HepG2 (cell line): Measurements from ENCODE around the gene ADGRL3. TPM values are rescaled to one million over a fixed set of nuclear protein-coding genes. Genes with fewer than 3 reads are reported as not detected.

Source experiments
- ATAC-seq: fragments of 200-7000 bp; cut with Tn5 transposase; 3 replicates; pipeline ENCODE4 v1.9.1; 2020; ENCODE audit warnings: mild to moderate bottlenecking, moderate library complexity
- BruUV-seq: library from RNA; stranded (reverse); fragments of 400-500 nt; replicated peaks from 2 replicates; lab custom pipeline; 2021; lab: Mats Ljungman, UMichigan
- CTCF ChIA-PET: fragments of 300-600 bp; formaldehyde crosslinking; extraction: SDS; loops from one replicate; lab custom pipeline; 2021; ENCODE audit warnings: low total read pairs, inconsistent platforms, low intra/inter-chr PET ratio; lab: Yijun Ruan, JAX
- POLR2A ChIA-PET: fragments of 350-600 bp; sonication (Branson Sonifier 250); formaldehyde crosslinking; loops from one replicate; lab custom pipeline; 2020; ENCODE audit warnings: antibody characterized with exemption, inconsistent platforms; lab: Yijun Ruan, JAX
- DNase-seq: peaks from one replicate; pipeline ENCODE4 v3.0.0-alpha.2; 2015; ENCODE audit warnings: low spot score
- FAIRE-seq: peaks from 3 replicates; lab custom pipeline; 2011; peaks lifted over from hg19 to GRCh38; lab: Jason Lieb, UNC
- H2AFZ ChIP-seq: one replicate; pipeline ENCODE4 v1.6.1; 2011; ENCODE audit warnings: low read length, inconsistent platforms
- H3K27ac ChIP-seq: fragments of 300-600 bp; 3 replicates; pipeline ENCODE4 v1.8.0; 2011; ENCODE audit warnings: mixed run types, mild to moderate bottlenecking, mixed read lengths, low read length, inconsistent platforms; ENCODE audit not compliant: insufficient read depth; ENCODE audit errors: extremely low read length
- H3K27me3 ChIP-seq, 2 experiments: fragments of 200-600 bp in 1 of 2; 2 replicates in 1 of 2; 3 replicates in 1 of 2; pipeline versions ENCODE4 v1.6.0 to v1.8.0; 2011; ENCODE audit warnings: low read length in 2 of 2, mild to moderate bottlenecking in 2 of 2, moderate library complexity in 2 of 2, inconsistent platforms in 1 of 2; ENCODE audit not compliant: insufficient read depth in 2 of 2, control insufficient read depth in 1 of 2
- H3K36me3 ChIP-seq, 2 experiments: fragments of 200-600 bp in 1 of 2; replicated peaks in 1 of 2; 2 replicates in 1 of 2; 3 replicates in 1 of 2; pipeline versions ENCODE4 v1.5.1 to v1.8.0; 2011; ENCODE audit warnings: low read length in 2 of 2, inconsistent platforms in 1 of 2; ENCODE audit not compliant: insufficient read depth in 2 of 2, control insufficient read depth in 1 of 2
- H3K4me1 ChIP-seq: 2 replicates; pipeline ENCODE4 v1.5.1; 2012; ENCODE audit warnings: low read length, inconsistent platforms; ENCODE audit not compliant: insufficient read depth
- H3K4me2 ChIP-seq: 2 replicates; pipeline ENCODE4 v1.6.0; 2011; ENCODE audit warnings: low read depth, low read length, inconsistent platforms
- H3K4me3 ChIP-seq, 3 experiments: fragments of 200-600 bp in 1 of 3; sonication (generic), shearing (Covaris generic) in 1 of 3; replicated peaks in 1 of 3; 2 replicates each; pipeline ENCODE4 v1.5.1; 2011 to 2016; ENCODE audit warnings: low read length in 3 of 3, inconsistent platforms in 2 of 3, low read depth in 2 of 3, mild to moderate bottlenecking in 2 of 3, control low read depth in 1 of 3, mixed read lengths in 1 of 3; ENCODE audit not compliant: insufficient read depth in 1 of 3
- H3K79me2 ChIP-seq: one replicate; pipeline ENCODE4 v1.6.1; 2011; ENCODE audit warnings: low read length, inconsistent platforms; ENCODE audit not compliant: insufficient read depth
- H3K9ac ChIP-seq: 2 replicates; pipeline ENCODE4 v1.6.0; 2011; ENCODE audit warnings: mild to moderate bottlenecking, low read depth, low read length, inconsistent platforms; ENCODE audit not compliant: insufficient read depth
- H3K9me3 ChIP-seq: 2 replicates; pipeline ENCODE4 v1.5.1; 2012; ENCODE audit warnings: mild to moderate bottlenecking, low read length
- H4K20me1 ChIP-seq: 2 replicates; pipeline ENCODE4 v1.6.0; 2011; ENCODE audit warnings: inconsistent platforms, mild to moderate bottlenecking, low read length, moderate library complexity; ENCODE audit not compliant: insufficient read depth
- ARID5B ChIP-seq: IDR thresholded peaks from 2 replicates; pipeline ENCODE4 v1.4.0; 2020; ENCODE audit warnings: mild to moderate bottlenecking, missing genetic modification reagents
- FOXO4 ChIP-seq: sonication (generic); formaldehyde crosslinking; conservative IDR thresholded peaks from 2 replicates; pipeline ENCODE4 v1.8.1; 2023; ENCODE audit warnings: missing genetic modification reagents
- FUBP1 ChIP-seq: sonication (generic); formaldehyde crosslinking; IDR thresholded peaks from 2 replicates; pipeline ENCODE4 v1.5.1; 2020; ENCODE audit warnings: missing genetic modification reagents, mild to moderate bottlenecking, borderline replicate concordance
- PPARG ChIP-seq: conservative IDR thresholded peaks from 2 replicates; pipeline ENCODE4 v1.6.1; 2016; ENCODE audit warnings: missing biosample characterization, missing genetic modification reagents
- RCOR2 ChIP-seq: IDR thresholded peaks from 2 replicates; pipeline ENCODE4 v1.6.1; 2016; ENCODE audit warnings: missing biosample characterization, missing genetic modification reagents
- SATB2 ChIP-seq: sonication (generic); formaldehyde crosslinking; IDR thresholded peaks from 2 replicates; pipeline ENCODE4 v1.5.0; 2020; ENCODE audit warnings: missing genetic modification reagents
- SIX1 ChIP-seq: sonication (generic); formaldehyde crosslinking; IDR thresholded peaks from 2 replicates; pipeline ENCODE4 v1.4.0; 2020; ENCODE audit warnings: missing genetic modification reagents, borderline replicate concordance
- SNAI1 ChIP-seq: sonication (generic); formaldehyde crosslinking; IDR thresholded peaks from 2 replicates; pipeline ENCODE4 v1.5.0; 2020; ENCODE audit warnings: mild to moderate bottlenecking, missing genetic modification reagents, borderline replicate concordance
- ZBED4 ChIP-seq: sonication (generic); formaldehyde crosslinking; IDR thresholded peaks from 2 replicates; pipeline ENCODE4 v1.4.0; 2020; ENCODE audit warnings: missing genetic modification reagents, borderline replicate concordance
- ZMAT5 ChIP-seq: sonication (generic); formaldehyde crosslinking; IDR thresholded peaks from 2 replicates; pipeline ENCODE4 v1.5.0; 2020; ENCODE audit warnings: mild to moderate bottlenecking, low read depth, missing genetic modification reagents, borderline replicate concordance
- ZNF510 ChIP-seq: sonication (generic); formaldehyde crosslinking; IDR thresholded peaks from 2 replicates; pipeline ENCODE4 v1.4.0; 2020; ENCODE audit warnings: low read depth, mild to moderate bottlenecking, missing genetic modification reagents
- ZNF577 ChIP-seq: sonication (generic); formaldehyde crosslinking; IDR thresholded peaks from 2 replicates; pipeline ENCODE4 v1.4.0; 2020; ENCODE audit warnings: mild to moderate bottlenecking, low read depth, missing genetic modification reagents, borderline replicate concordance
- WGBS: methylation state at CpG from one replicate; pipeline ENCODE4 v1.1.6; 2017; ENCODE audit warnings: low lambda C conversion rate; 5-methylcytosine and 5-hydroxymethylcytosine counted together
- in situ Hi-C: cut with HindIII; loops from 2 replicates; pipeline ENCODE4 v1.10.0; 2017; ENCODE audit warnings: low pct_unique_long_range_greater_than_20kb; ENCODE audit not compliant: extremely low pct_ligation_motif_present
- intact Hi-C: fragments of 100-400 bp; cut with micrococcal nuclease; formaldehyde crosslinking; loops from one replicate; pipeline ENCODE4 v1.10.0; 2022; ENCODE audit not compliant: unreplicated experiment
- polyA plus RNA-seq, 8 experiments: library from polyadenylated mRNA; depleted of rRNA in 3 of 8; stranded (reverse) in 7 of 8; unstranded in 1 of 8; fragments of >200 nt; fragmentation: Illumina TruSeq in 4 of 8; extraction: Trizol in 4 of 8; gene quantifications; 2 replicates each; pipeline versions ENCODE4 v1.2.1 to v1.2.3, GENCODE V29; 2011 to 2016; ENCODE audit warnings: low read depth in 4 of 8, missing spikeins in 1 of 8, mixed read lengths in 1 of 8; ENCODE audit not compliant: insufficient read depth in 1 of 8
- total RNA-seq, 5 experiments: library from RNA; depleted of rRNA; stranded (reverse); fragments of >200 nt; fragmentation: Illumina TruSeq; extraction: Trizol; gene quantifications; 2 replicates each; pipeline ENCODE4 v1.2.3, GENCODE V29; 2016; ENCODE audit warnings: low read depth in 1 of 5

Gene ADGRL3
- total and polyA plus RNA-seq, 2 of the 13 experiments (the other 11 are each of a cell fraction or from before 2014, with no cell fraction given): 0.04 to 0.05 TPM

GRCh38 chr4:61473306-61473705 lies 273.2 kb downstream of the ADGRL3 start:
- no peaks in the 10 kb centered on the region for H3K27me3 ChIP-seq
- WGBS: 6% methylated on average over 3 of the region's 3 CpGs
- no peaks in the 10 kb centered on the region for H4K20me1 ChIP-seq
- no peaks in the 10 kb centered on the region for H3K36me3 ChIP-seq
- no peak overlapping the region for H3K9ac ChIP-seq
- no peak overlapping the region for H3K4me2 ChIP-seq
- no peak overlapping the region for H3K4me3 ChIP-seq
- no TSS peak for BruUV-seq
- H3K27ac ChIP-seq: no peak overlapping the region
- H2AFZ ChIP-seq: no peak overlapping the region
- ATAC-seq: no peak
- TF ChIP-seq ZNF577 (CRISPR knock-in tag): no peak
- no peak for TF ChIP-seq RCOR2
- TF ChIP-seq ARID5B (CRISPR knock-in tag): no peak
- no peak for TF ChIP-seq FUBP1 (CRISPR knock-in tag)
- no peak for TF ChIP-seq ZMAT5 (CRISPR knock-in tag)
- no peak for TF ChIP-seq SIX1
- TF ChIP-seq SNAI1 (CRISPR knock-in tag): no peak
- no peak for TF ChIP-seq ZNF510 (CRISPR knock-in tag)
- TF ChIP-seq SATB2 (CRISPR knock-in tag): no peak
- no peak for TF ChIP-seq PPARG (CRISPR knock-in tag)
- TF ChIP-seq FOXO4 (CRISPR knock-in tag): no peak
- TF ChIP-seq ZBED4 (CRISPR knock-in tag): no peak
- TF ChIP-seq, all 625 proteins: peak for 0
- FAIRE-seq (no peak), DNase-seq (no peak)
- POLR2A ChIA-PET: no interaction called here
- Histone ChIP-seq H3K9me3 (no peaks in the 10 kb centered on the region), H3K4me1 (no peaks in the 10 kb centered on the region), H3K79me2 (no peaks in the 10 kb centered on the region)
- intact Hi-C loops: no loop called here
- CTCF ChIA-PET: no interaction called here
- in situ Hi-C loops: no loop called here
